Cardiac fibroblast (primary cell): Measurements from ENCODE around the gene FANCB.

ENCODE experiments used
- DNase-seq, 2 donors: peaks; one replicate each; pipeline versions ENCODE4 v3.0.0 to v3.0.0-alpha.2; 2010; ENCODE audit warnings: low read depth in 2 of 2
- H3K4me3 ChIP-seq, 2 donors: replicated peaks in 1 of 2; 1 replicate in 1 of 2; 2 replicates in 1 of 2; pipeline ENCODE4 v1.5.1; 2011; ENCODE audit warnings: low read depth in 2 of 2, low read length in 2 of 2, mild to moderate bottlenecking in 2 of 2, moderate library complexity in 1 of 2
- TF ChIP-seq, protein P1 (sequence below): IDR thresholded peaks from one replicate; pipeline ENCODE4 v1.5.1; 2011; ENCODE audit warnings: low read depth, mild to moderate bottlenecking, low read length, inconsistent platforms

FANCB gene

DNA sequence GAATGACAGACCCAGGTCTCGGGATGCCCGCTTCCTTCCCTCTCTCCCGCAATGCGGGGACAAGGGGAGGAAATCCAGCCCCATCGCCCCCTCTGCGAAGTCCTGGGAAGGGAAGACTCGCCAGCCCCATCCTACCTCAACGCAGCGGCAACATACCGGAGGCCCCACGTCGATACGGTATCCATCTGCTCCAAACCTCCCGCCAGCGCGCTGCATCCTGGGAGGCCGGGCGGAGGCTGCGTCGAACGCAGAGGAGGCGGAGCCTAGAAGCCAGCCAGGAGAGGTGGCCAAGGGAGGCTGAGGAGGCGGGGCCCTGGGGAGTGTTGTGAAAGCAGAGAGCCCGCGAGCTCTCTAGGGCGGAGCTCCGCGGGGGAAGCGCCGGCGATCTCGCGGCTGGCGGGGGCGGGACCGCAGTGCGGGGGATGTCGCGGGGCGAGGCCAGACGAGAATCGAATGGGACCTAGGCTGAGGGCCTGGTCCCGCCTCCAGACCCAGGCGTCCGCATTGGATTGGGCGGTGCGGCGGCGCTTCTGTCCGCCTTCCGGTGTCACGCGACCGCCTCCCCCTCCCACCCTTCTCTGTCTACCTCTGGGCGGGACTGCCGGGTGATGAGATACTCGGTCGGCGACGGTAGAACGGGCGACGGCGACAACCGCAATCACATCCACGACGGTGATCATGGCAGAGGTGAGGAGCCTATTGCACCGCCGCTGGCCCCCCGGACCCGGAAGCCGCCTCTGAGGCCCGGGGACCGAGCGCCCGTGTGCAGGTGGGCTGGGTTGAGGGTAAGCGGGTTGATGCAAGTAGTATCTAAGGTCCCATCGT is at the start of gene FANCB, which contains the start of gene MOSPD2:
TSS of gene FANCB (minus strand) at position 219 of the 825 bp plus-strand sequence. CDS start 7,559 bp downstream, outside the sequence.
TSS of gene MOSPD2 (plus strand) at position 571 of the 825 bp plus-strand sequence. CDS start at position 679, 108 bp downstream.
- TF ChIP-seq, protein P1, sequence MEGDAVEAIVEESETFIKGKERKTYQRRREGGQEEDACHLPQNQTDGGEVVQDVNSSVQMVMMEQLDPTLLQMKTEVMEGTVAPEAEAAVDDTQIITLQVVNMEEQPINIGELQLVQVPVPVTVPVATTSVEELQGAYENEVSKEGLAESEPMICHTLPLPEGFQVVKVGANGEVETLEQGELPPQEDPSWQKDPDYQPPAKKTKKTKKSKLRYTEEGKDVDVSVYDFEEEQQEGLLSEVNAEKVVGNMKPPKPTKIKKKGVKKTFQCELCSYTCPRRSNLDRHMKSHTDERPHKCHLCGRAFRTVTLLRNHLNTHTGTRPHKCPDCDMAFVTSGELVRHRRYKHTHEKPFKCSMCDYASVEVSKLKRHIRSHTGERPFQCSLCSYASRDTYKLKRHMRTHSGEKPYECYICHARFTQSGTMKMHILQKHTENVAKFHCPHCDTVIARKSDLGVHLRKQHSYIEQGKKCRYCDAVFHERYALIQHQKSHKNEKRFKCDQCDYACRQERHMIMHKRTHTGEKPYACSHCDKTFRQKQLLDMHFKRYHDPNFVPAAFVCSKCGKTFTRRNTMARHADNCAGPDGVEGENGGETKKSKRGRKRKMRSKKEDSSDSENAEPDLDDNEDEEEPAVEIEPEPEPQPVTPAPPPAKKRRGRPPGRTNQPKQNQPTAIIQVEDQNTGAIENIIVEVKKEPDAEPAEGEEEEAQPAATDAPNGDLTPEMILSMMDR = no peak
- H3K4me3 ChIP-seq = peak within 1 kb of the TSS; percentile 76 to 84
- DNase-seq = peak; percentile 94 to 96

DNA sequence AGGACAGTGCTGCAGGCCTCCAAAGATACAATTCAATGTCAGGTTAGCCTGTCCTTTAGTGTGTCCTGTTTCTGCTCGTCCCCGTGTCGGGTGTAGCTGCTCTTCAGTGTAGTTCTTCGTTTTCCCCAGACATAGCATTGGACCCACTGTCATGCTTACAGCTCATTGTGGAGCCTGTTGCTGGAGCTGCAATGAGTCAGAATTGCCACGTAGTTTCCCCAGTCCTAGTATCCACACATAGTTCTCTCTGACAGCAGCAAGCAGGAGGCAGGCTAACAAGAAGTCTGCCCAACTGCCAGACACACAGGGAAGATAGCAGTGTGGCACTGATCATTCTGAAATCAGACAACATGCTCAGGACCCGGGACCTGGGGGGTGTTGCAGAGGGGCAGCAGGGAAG is 49.6 kb upstream of the FANCB start:
- peak; percentile 53 to 83 for DNase-seq
- TF ChIP-seq, protein P1 = no peak
- no peak overlapping the region for H3K4me3 ChIP-seq

DNA sequence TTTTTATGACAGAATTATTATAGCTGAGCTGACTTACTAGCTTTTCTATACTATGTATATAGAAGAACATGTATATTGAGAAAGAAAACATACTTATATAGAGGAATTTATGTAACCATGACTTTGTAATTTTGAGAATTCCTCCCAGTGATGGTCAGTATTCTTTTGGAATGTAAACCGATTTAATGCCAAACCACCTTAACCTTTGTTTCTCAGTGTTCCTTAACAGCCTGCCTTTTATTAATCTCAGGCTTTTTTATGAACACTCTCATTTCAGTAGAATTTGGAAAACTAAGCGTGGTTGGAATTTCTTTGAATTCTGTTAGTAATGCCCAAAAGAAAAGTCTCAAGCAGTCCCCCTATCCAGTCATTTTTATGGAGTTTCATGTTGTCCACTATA is 47.3 kb upstream of the FANCB start:
- TF ChIP-seq, protein P1 = no peak
- no peak overlapping the region for H3K4me3 ChIP-seq
- DNase-seq = peak in 1 of 2 donors; percentile 40

DNA sequence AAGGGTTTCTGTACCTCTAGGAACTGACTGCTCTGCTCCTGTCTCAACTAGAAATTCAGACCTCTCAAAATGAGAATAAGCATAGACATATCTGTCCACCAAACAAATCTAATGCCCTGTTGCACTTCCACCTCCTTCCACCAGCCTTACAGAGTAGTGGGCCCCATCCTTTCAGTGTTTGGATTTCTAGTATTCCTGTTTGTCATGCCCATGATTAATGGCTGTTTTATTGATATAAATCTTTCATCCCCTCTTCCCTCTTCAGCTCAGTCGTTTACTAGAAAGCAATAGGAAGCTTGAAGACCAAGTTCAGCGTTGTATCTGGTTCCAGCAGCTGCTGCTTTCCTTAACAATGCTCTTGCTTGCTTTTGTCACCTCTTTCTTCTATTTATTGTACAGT is 46.5 kb upstream of the FANCB start:
- no peak overlapping the region for H3K4me3 ChIP-seq
- DNase-seq = no peak
- TF ChIP-seq, protein P1 = no peak

DNA sequence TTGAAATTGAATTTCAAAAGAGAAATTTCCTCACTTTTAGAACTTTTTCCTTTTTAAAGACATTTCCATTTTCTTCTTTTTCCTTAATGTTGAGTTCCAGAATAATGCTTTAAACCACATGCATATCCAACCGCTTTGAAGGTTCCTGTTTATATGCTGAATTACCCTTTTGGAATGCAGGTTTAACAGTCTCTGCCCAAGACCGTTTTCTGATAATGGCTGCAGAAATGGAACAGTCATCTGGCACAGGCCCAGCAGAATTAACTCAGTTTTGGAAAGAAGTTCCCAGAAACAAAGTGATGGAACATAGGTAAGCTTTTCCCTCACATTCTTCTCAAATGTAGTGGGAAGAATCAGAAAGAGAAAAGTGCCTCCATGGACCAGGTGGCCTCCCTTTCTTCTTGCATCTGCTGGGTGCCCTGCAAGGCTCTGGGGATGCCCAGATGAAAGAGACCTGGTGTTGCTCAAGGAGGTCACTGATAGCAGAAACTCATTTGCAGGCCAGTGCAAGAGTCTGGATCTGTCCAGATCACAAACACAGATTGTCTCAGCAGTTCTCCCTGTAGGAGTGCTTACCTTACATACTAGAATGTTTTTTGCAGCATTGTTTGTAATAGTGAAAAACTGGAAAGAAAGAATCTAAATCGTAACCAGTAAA is 43.3 kb upstream of the FANCB start:
- TF ChIP-seq, protein P1 = no peak
- peak; percentile 46 to 62 for DNase-seq
- H3K4me3 ChIP-seq = no peak overlapping the region

DNA sequence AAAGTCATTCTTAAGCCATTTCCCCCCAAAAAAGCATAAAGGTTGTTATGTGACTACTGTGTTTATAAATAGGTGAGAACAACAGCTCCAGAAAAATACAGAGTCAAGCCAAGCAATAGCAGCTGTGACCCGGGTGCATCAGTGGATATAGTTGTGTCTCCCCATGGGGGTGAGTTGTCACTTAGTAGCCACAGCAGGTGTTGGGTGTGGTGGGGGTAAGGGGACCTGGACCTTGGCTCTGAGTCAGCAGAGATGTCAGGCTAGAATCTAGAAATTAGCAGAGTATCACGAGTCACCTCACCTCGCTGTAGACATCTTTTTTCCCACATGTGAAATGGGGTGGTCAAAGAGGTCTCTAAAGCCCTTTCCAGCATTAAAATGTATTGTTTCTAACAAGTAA is 42.7 kb upstream of the FANCB start:
- H3K4me3 ChIP-seq = no peak overlapping the region
- TF ChIP-seq, protein P1 = no peak
- DNase-seq = no peak
